SK-N-SH (cell line): ENCODE measurements around the gene TXNRD1.
A peak's percentile ranks its signal among the peaks of the same experiment; 100 is the strongest.

Experiments
- CTCF ChIP-seq: fragments of 200-600 bp; sonication (generic); IDR thresholded peaks from 2 replicates; pipeline ENCODE4 v1.6.1; 2017; ENCODE audit warnings: antibody characterized with exemption, mild to moderate bottlenecking, moderate library complexity
- FOXM1 ChIP-seq: IDR thresholded peaks from 2 replicates; pipeline ENCODE4 v1.4.0; 2012; ENCODE audit warnings: low read depth, mild to moderate bottlenecking
- JUND ChIP-seq: IDR thresholded peaks from 2 replicates; pipeline ENCODE4 v1.4.0; 2012
- MEF2A ChIP-seq: IDR thresholded peaks from 2 replicates; pipeline ENCODE4 v1.4.0; 2012; ENCODE audit warnings: low read depth, borderline replicate concordance
- NRF1 ChIP-seq: IDR thresholded peaks from 2 replicates; pipeline ENCODE4 v1.6.1; 2012; ENCODE audit warnings: low read depth, mild to moderate bottlenecking, low read length
- PBX3 ChIP-seq: IDR thresholded peaks from 2 replicates; pipeline ENCODE4; 2012
- POLR2AphosphoS5 ChIP-seq: IDR thresholded peaks from 2 replicates; pipeline ENCODE4 v1.6.1; 2012; ENCODE audit warnings: low read depth, low read length
- SIN3A ChIP-seq: IDR thresholded peaks from 2 replicates; pipeline ENCODE4 v1.6.1; 2012; ENCODE audit warnings: low read depth, mild to moderate bottlenecking, low read length, moderate library complexity, borderline replicate concordance
- SMC3 ChIP-seq: IDR thresholded peaks from 2 replicates; pipeline ENCODE4 v1.6.1; 2012; ENCODE audit warnings: low read depth, low read length, improper control_type of control experiment
- TEAD4 ChIP-seq: IDR thresholded peaks from 2 replicates; pipeline ENCODE4 v1.4.0; 2012; ENCODE audit warnings: mild to moderate bottlenecking, borderline replicate concordance; ENCODE audit not compliant: insufficient read depth

GRCh38 chr12:104177336-104177662 is 38.3 kb upstream of the TXNRD1 start:
- TF ChIP-seq SMC3: no peak
- TF ChIP-seq PBX3: 0 out of 2 replicates have a peak, but pooled peaks have one; percentile 38
- no peak for TF ChIP-seq SIN3A
- no peak for TF ChIP-seq CTCF
- no peak for TF ChIP-seq FOXM1
- no peak for TF ChIP-seq MEF2A
- no peak for TF ChIP-seq POLR2AphosphoS5
- no peak for TF ChIP-seq JUND
- TF ChIP-seq TEAD4: no peak
- TF ChIP-seq NRF1: no peak
